Activated naive CD8-positive, alpha-beta T cell treated with anti-CD3 and anti-CD28 coated beads, Interleukin-2, amount 10 ng/mL, durations not matched to agents 7 days and 5 days (primary cell): ENCODE measurements around the gene MAGI3. TPM values are rescaled to one million over a fixed set of nuclear protein-coding genes. Genes with fewer than 3 reads are reported as not detected.
"Not testable (repeated sequence)": the region's sequence is repeated elsewhere in the genome, so short reads cannot be mapped to it uniquely, and the experiment has no call there.

ENCODE experiments used
- ATAC-seq: fragments of 150-1000 bp; cut with Tn5 transposase; one replicate; pipeline ENCODE4 v1.10.0; 2021; ENCODE audit warnings: low read depth, moderate library complexity
- POLR2A ChIA-PET: fragments of 350-600 bp; sonication (Branson Sonifier 250); formaldehyde crosslinking; loops from one replicate; lab custom pipeline; 2021; ENCODE audit warnings: antibody characterized with exemption; lab: Charles Lee
- DNase-seq: peaks from one replicate; pipeline ENCODE4 v3.0.0; 2021
- H3K27ac Mint-ChIP-seq: one replicate; pipeline ENCODE4 v1.8.0; 2022; ENCODE audit warnings: mild to moderate bottlenecking, mixed read lengths
- H3K27me3 Mint-ChIP-seq: one replicate; pipeline ENCODE4 v1.8.0; 2022; ENCODE audit warnings: mild to moderate bottlenecking, moderate library complexity, mixed read lengths
- H3K36me3 Mint-ChIP-seq: one replicate; pipeline ENCODE4 v1.8.0; 2021; ENCODE audit warnings: mild to moderate bottlenecking, mixed read lengths
- H3K4me1 Mint-ChIP-seq: one replicate; pipeline ENCODE4 v1.8.0; 2021; ENCODE audit warnings: mixed read lengths
- H3K4me3 Mint-ChIP-seq: one replicate; pipeline ENCODE4 v1.8.0; 2022; ENCODE audit warnings: mild to moderate bottlenecking, moderate library complexity, mixed read lengths
- H3K9me3 Mint-ChIP-seq: one replicate; pipeline ENCODE4 v1.8.0; 2021; ENCODE audit warnings: mixed read lengths
- total RNA-seq, 2 experiments: library from RNA; stranded (reverse); gene quantifications; one replicate each; pipeline ENCODE4 v1.2.3, GENCODE V29; 2021

MAGI3 gene
- total RNA-seq, 2 experiments from 2014 or later: 5.2 to 5.8 TPM

DNA sequence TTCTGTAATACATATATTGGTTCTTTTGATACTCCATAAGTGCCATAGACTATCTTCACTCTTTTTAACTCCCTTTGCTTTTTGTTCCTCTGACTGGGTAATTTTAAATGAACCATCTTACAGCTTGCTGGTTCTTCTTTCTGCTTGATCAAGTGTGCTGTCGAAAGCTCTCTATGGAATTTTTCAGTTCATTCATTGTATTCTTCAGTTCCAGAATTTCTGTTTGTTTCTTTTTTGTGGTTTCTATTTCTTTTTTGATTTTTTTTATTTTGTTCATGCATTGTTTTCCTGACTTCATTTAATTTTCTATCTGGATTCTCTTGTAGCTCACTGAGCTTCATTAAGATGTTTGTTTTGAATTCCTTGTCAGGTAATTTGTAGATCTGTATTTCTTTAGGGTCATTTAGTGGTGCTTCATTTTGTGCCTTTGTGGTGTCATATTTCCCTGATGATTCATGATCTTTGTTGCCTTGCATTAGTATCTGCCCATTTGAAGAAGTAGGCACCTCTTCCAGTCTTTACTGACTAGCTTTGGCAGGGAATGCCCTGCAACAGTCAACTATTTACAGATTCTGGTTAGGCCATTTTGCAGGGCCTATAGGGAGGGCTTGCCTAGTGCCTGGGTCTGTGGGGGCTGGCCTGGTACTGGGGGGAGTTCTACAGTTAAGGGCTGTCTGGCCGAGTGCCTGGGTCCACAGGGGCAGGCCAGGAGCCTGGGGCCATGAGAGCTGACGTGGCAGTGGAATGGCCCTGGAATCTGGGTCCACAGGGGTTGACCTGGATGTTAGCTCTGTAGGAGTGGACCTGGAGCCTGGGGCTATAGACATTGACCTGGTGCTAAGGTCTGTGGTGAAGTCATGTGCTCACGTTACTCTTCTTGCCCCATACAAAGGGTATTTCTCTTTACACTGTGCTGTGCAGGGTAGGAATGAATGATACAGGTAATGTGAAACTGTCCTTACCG is 89.7 kb downstream of the MAGI3 start:
- Mint-ChIP-seq H3K9me3 (peaks cover 30% of the 10 kb centered on the region), H3K4me1 (no peaks in the 10 kb centered on the region), H3K36me3 (peaks cover 1% of the 10 kb centered on the region), H3K27ac (no peak overlapping the region), H3K4me3 (no peak overlapping the region), H3K27me3 (no peaks in the 10 kb centered on the region)
- no peak for ATAC-seq
- DNase-seq: no peak
- POLR2A ChIA-PET: no interaction called here

- H3K4me3 Mint-ChIP-seq, DNase-seq, H3K36me3 Mint-ChIP-seq, POLR2A ChIA-PET, ATAC-seq, H3K4me1 Mint-ChIP-seq, H3K27ac Mint-ChIP-seq, H3K27me3 Mint-ChIP-seq: not testable (repeated sequence)
- peaks cover 17% of the 10 kb centered on the region for H3K9me3 Mint-ChIP-seq
Observed at GRCh38 chr1:113485131-113485530, 94.8 kb downstream of the MAGI3 start.

GRCh38 chr1:113488576-113489177 is 98.4 kb downstream of the MAGI3 start:
- POLR2A ChIA-PET: no interaction called here
- Mint-ChIP-seq H3K4me3 (no peak overlapping the region), H3K27me3 (no peaks in the 10 kb centered on the region), H3K4me1 (no peaks in the 10 kb centered on the region), H3K27ac (no peak overlapping the region), H3K9me3 (peaks cover 28% of the 10 kb centered on the region), H3K36me3 (no peaks in the 10 kb centered on the region)
- ATAC-seq (no peak), DNase-seq (no peak)

- Mint-ChIP-seq H3K36me3 (no peaks in the 10 kb centered on the region), H3K27me3 (no peaks in the 10 kb centered on the region), H3K9me3 (peaks cover 29% of the 10 kb centered on the region), H3K4me3 (no peak overlapping the region), H3K27ac (no peak overlapping the region), H3K4me1 (no peaks in the 10 kb centered on the region)
- no peak for ATAC-seq
- POLR2A ChIA-PET: no interaction called here
- no peak for DNase-seq
Observed at GRCh38 chr1:113490384-113490783, 100.1 kb downstream of the MAGI3 start.

DNA sequence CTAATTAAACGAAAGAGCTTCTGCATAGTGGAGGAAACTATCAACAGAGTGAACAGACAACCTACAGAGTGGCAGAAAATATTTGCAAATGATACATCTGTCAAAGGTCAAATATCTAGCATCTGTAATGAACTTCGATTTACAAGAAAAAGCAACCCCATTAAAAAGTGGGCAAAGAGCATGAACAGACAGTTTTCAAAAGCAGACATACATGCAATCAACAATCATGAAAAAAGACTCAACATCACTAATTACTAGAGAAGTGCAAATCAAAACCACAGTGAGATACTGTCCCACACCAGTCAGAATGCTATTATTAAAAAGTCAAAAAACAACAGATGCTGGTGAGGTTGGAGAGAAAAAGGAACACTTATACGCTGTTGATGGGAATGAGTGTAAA is 103.2 kb downstream of the MAGI3 start:
- Mint-ChIP-seq H3K27ac (no peak overlapping the region), H3K27me3 (no peaks in the 10 kb centered on the region), H3K36me3 (no peaks in the 10 kb centered on the region), H3K4me3 (no peak overlapping the region), H3K4me1 (no peaks in the 10 kb centered on the region), H3K9me3 (peaks cover 26% of the 10 kb centered on the region)
- DNase-seq (no peak), ATAC-seq (no peak)
- POLR2A ChIA-PET: no interaction called here

DNA sequence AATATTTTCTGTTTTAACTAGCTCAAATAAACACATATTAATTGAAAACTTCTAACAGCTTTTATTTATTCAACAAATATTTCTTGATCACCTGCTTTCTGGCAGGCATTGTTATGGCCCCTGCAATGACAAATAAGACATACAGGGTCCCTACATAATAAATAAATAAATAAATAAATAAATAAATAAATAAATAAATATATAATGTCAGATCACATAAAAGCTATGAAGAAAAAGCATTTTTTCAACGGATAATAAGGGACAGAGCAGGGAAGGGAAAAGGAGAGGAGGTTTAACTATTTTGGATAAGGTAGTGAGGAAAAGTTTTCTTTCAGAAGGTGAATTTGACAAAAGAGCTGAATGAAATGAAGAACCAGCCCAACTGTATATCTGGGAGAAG is 115.0 kb downstream of the MAGI3 start:
- POLR2A ChIA-PET: no interaction called here
- no peak for ATAC-seq

DNA sequence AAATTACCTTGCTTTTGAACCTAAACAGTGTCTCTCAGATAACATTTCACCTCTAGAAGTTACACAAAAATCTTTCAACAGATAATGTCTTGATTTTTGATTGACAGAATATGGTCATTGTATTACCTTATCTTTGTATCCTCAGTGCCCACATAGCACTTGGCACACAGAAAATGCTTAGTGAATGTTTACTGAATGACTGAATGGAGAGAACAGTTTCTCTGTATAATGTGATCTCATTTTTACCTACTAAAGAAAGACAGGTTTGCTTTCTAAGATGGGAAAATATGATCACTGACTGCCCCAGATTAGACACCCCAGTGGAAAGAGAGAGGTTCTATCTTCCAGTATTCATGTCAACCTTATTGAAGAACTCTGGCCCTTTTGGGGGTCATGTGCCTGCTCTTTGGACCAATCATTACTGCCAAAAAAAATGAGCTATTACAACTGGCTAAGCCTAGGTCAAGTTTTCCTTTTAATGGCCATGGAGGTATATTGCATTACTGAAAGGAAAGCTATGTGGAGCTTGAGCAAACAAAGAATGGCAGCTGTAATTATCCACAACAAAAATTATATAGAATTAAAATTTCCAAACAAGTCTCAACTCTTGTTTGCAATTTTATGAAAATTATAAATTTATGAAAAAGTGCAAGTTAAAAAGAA is 117.4 kb downstream of the MAGI3 start:
- no peaks in the 10 kb centered on the region for H3K27me3 Mint-ChIP-seq
- H3K4me3 Mint-ChIP-seq: no peak overlapping the region
- no peak overlapping the region for H3K27ac Mint-ChIP-seq
- H3K9me3 Mint-ChIP-seq: peaks cover 3% of the 10 kb centered on the region
- ATAC-seq (no peak), DNase-seq (no peak)
- POLR2A ChIA-PET: no interaction called here
- H3K36me3 Mint-ChIP-seq: no peaks in the 10 kb centered on the region
- no peaks in the 10 kb centered on the region for H3K4me1 Mint-ChIP-seq

More for the DNA sequence above, 115.0 kb downstream of the MAGI3 start:
- Mint-ChIP-seq H3K4me1 (no peaks in the 10 kb centered on the region), H3K27ac (no peak overlapping the region), H3K9me3 (no peaks in the 10 kb centered on the region), H3K27me3 (no peaks in the 10 kb centered on the region), H3K36me3 (no peaks in the 10 kb centered on the region), H3K4me3 (no peak overlapping the region)
- DNase-seq: no peak

DNA sequence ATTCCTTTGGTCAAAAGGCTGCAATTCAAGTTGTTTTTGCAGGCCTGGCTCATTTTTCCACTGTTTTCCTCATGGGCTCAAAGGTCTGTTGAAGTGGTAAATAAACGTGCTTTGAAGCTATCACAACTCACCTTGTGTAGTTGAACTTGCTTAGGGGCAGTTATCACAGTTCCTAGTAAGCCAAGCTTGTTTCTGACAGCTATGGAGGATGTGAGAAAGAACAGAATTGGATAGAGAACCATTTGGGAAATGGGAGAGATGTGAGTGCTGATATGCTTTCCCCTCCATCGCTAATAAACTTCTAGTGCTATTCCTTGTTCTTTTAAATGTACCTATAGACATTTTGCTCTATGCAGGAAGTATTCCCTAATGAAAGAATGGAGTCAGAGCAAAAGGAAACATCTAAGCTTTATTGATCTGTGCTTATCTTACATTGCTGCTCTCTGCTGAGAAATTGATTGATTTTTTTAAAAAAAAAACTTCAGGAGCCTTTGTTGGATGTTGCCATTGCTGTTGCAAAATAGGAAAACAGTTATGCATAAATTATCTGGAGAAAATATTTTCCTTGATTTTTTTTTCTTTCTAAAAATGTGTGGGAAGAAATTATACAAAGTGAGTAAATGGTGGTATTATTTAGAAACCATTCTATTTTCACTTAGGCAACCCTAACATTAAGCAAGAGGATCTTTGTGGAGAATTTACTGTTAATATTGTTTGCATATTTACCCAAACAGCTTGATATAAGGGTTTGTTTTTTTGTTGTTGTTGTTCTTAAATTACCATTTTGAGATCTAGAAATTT is 118.2 kb downstream of the MAGI3 start:
- no peak for DNase-seq
- no peak overlapping the region for H3K27ac Mint-ChIP-seq
- no peaks in the 10 kb centered on the region for H3K36me3 Mint-ChIP-seq
- H3K27me3 Mint-ChIP-seq: no peaks in the 10 kb centered on the region
- peaks cover 5% of the 10 kb centered on the region for H3K9me3 Mint-ChIP-seq
- no peak for ATAC-seq
- no peak overlapping the region for H3K4me3 Mint-ChIP-seq
- H3K4me1 Mint-ChIP-seq: no peaks in the 10 kb centered on the region
- POLR2A ChIA-PET: no interaction called here

GRCh38 chr1:113509766-113510165 is 119.5 kb downstream of the MAGI3 start:
- POLR2A ChIA-PET, H3K4me3 Mint-ChIP-seq, H3K27me3 Mint-ChIP-seq, H3K27ac Mint-ChIP-seq, H3K4me1 Mint-ChIP-seq, H3K9me3 Mint-ChIP-seq, ATAC-seq, H3K36me3 Mint-ChIP-seq, DNase-seq: not testable (repeated sequence)

- no peaks in the 10 kb centered on the region for H3K4me1 Mint-ChIP-seq
- H3K36me3 Mint-ChIP-seq: no peaks in the 10 kb centered on the region
- H3K4me3 Mint-ChIP-seq: no peak overlapping the region
- no peaks in the 10 kb centered on the region for H3K27me3 Mint-ChIP-seq
- H3K9me3 Mint-ChIP-seq: peaks cover 5% of the 10 kb centered on the region
- ATAC-seq (no peak), DNase-seq (no peak)
- POLR2A ChIA-PET: no interaction called here
- no peak overlapping the region for H3K27ac Mint-ChIP-seq
Observed at GRCh38 chr1:113511269-113511668, 121.0 kb downstream of the MAGI3 start.

- POLR2A ChIA-PET: no interaction called here
- no peak overlapping the region for H3K4me3 Mint-ChIP-seq
- no peak overlapping the region for H3K27ac Mint-ChIP-seq
- DNase-seq (no peak), ATAC-seq (no peak)
- peaks cover 5% of the 10 kb centered on the region for H3K9me3 Mint-ChIP-seq
- H3K36me3 Mint-ChIP-seq: no peaks in the 10 kb centered on the region
- peaks cover 2% of the 10 kb centered on the region for H3K27me3 Mint-ChIP-seq
- H3K4me1 Mint-ChIP-seq: peaks cover 3% of the 10 kb centered on the region
Observed at GRCh38 chr1:113515498-113515897, 125.2 kb downstream of the MAGI3 start.

GRCh38 chr1:113517346-113517745 is 127.0 kb downstream of the MAGI3 start:
- peaks cover 2% of the 10 kb centered on the region for H3K27me3 Mint-ChIP-seq
- no peaks in the 10 kb centered on the region for H3K36me3 Mint-ChIP-seq
- ATAC-seq: no peak
- peaks cover 3% of the 10 kb centered on the region for H3K9me3 Mint-ChIP-seq
- peaks cover 3% of the 10 kb centered on the region for H3K4me1 Mint-ChIP-seq
- no peak for DNase-seq
- no peak overlapping the region for H3K4me3 Mint-ChIP-seq
- POLR2A ChIA-PET: no interaction called here
- no peak overlapping the region for H3K27ac Mint-ChIP-seq

- POLR2A ChIA-PET: no interaction called here
- no peaks in the 10 kb centered on the region for H3K36me3 Mint-ChIP-seq
- no peak for ATAC-seq
- DNase-seq: no peak
- peaks cover 4% of the 10 kb centered on the region for H3K9me3 Mint-ChIP-seq
- H3K27me3 Mint-ChIP-seq: peaks cover 2% of the 10 kb centered on the region
- no peak overlapping the region for H3K4me3 Mint-ChIP-seq
- H3K27ac Mint-ChIP-seq: no peak overlapping the region
- peaks cover 3% of the 10 kb centered on the region for H3K4me1 Mint-ChIP-seq
Observed at GRCh38 chr1:113517983-113518382, 127.7 kb downstream of the MAGI3 start.
